Measurements from ENCODE around the gene AUP1.

The AUP1 gene

DNA sequence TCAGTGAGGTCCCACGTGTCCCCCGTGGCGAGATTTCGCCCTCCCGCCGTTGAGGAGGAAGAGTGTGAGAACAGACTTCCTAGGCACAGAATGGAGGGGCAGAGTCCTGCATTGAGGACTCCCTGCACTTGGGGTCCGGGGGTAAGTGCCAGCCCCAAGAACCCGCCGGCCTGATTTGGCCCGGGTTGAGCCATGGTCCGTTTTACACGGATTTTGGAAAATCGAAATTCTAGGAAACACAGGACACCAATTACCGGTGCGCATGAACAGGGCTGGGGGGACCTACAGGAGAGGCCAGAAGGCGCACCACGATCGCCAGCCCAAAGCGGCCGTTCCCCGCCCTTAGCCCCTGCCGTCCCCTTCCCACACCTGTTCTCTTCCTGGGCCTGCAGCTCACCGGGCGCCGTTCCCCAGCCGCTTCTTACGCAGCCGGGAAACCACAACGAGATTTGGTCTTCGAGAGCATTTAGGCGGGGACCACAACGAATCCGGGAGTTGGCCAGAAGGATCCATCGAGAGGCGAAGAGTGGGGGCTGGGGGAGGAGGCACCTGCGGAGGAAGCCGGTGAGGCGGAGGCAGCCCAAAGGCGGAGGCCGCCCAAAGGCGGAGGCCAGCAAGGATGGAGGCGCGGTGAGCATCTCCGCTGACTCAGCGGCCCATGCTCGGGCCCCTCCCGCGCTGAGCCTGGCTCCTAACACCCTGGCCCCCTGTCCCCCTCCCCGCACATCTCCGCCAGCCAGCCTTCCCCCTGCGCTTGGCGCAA is 15.7 kb downstream of the AUP1 start:
- no peak for DNase-seq (ENCODE audit: low spot score)

GRCh38 chr2:74512744-74513604 is 16.5 kb downstream of the AUP1 start:
- no peak for DNase-seq (ENCODE audit: low spot score)

DNA sequence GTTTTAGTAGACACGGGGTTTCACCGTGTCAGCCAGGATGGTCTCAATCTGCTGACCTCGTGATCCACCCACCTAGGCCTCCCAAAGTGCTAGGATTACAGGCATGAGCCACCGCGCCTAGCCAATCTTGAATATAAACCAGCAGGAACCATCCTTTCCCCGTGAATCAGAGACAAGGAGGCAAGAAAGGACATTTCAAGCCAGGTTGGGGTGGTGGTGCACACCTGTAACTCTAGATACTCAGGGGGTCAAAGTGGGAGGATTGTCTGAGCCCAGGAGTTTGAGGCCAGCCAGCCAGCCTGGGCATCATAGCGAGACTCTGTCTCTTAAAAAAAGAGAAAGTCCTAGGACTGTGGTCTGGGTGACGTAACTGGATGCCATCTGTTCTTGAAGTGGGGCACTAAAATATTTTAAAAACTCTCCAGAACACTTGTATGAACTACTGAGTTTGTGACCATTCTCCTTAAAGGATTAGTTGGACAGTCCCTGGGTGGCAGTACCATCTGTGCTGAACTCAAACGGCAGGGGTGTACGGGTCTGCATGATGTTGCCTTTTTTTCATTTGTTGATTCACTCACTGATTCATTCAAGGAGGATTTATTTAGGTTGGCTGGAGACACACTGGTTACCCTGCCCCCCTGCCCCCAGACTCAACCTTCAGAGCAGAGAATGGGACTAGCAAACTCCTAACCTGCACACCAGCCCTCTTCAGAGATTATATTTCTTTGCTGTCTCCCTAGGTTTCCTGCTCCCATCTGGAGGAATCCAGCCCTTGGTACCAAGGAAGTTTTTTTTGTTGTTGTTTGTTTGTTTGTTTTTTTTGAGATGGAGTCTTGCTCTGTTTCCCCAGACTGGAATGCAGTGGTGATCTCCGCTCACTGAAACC is 18.2 kb downstream of the AUP1 start:
- DNase-seq (ENCODE audit: low spot score): no peak

DNA sequence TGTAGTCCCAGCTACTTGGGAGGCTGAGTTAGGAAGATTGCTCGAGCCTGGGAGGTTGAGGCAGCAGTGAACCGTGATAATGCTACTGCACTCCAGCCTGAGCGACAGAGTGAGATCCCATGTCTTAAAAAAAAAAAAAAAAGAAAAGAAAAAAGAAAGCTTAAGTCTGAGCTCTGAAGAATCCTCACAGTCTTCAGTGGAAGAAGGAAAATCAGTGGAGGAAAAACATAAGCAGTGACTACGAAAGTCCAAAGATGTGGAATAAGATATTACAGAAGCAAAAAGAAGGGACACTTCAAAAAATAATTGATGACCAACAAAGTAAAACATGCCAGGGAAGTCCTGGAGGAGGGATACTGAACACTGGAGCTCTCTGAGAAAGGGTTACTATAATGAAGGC is 19.2 kb downstream of the AUP1 start:
- no peak for DNase-seq (ENCODE audit: low spot score)

DNA sequence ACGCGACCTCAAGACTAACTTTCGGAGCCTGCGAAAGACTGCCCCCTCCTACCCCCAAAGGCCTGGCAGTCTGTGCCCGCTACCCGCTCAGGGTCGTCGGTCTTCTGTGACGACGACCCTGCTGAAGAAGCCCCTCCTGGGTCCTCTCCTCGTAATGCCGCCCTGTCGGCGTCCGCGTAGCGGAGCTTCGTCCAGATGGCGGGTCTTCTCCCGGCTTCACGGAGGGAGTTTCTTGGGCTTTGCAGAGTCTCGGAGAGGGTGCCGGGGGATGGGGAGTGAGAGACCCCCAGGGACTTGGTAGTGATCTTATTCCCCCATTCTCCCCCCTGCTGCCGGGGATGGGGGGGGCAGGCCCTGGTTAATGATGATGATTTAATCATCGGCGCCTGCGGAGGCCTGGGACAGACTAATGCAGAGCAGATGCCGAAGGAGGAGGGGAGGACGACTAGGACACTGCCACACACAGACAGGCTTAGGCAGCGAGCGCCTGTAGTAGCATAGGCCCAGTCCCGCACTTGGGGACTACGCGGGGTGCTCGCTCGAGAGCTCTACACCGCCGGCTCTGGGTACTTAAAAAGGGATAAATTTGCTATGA is 21.5 kb downstream of the AUP1 start:
- peak; percentile 79 for DNase-seq (ENCODE audit: low spot score)

- peak; percentile 98 for DNase-seq (ENCODE audit: low spot score)
These were observed 22.2 kb downstream of the AUP1 start, which contains the start of gene PCGF1 for GRCh38 chr2:74507145-74507925. Gene PCGF1, minus strand, starts transcription at chr2:74507695. Its CDS starts 27 bp downstream, at chr2:74507668.

DNA sequence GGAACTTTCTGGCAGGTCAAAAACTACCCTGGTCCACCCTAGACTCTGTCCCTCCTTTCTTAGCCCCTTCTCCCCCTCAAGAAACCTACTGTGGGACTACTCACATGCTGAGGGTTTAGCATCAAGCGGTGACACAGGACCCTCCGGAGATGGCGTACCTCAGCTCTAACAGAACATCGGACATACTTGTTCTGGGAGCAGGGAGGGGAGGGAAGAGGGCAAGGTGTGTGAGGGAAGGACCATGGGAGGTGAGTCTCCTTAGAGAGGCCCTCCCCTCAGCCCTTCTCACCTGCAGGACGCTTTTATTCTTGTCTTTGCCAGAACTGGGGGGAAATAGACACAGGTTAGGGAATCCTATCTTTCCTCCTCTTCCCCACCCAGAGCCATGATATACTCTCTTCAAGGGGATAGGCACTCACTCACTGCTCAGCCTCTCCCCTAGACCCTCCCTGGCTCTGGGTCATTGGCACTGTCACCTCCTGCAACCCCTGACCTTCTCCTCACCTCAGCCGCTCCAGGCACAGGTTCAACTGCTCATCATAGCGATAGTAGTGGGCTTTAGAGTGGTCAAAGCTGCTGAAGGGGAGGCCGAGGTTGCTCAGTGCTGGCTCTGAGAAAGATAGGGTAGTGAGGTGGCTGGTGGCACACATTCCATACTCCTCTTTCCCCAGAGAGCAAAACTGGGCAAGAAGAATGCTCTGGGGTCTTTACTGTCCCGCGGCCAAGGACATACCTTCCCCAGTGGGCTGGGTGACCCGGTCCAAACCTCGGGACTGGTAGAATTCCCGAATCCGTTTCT is 23.9 kb downstream of the AUP1 start:
- DNase-seq (ENCODE audit: low spot score): no peak

DNA sequence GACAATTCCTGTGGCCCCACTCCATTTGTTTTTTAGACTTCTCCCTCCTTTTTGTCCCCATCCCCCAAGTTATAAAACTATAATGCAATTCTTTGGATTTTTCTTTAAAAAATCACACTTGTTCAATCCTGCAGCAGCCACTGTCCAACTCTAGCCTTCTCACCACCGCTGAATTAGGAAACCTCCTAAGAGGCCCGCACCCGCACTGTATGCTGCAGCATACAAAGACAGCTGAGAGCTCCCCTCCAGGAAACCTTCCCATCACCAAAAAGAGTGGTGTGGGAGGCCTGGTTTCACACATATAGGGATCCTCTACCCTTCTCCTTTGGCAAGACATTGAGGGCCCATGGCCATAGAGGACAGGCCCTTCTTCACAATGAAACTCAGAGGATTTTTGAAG is 24.9 kb downstream of the AUP1 start:
- no peak for DNase-seq (ENCODE audit: low spot score)

- peak; percentile 66 for DNase-seq (ENCODE audit: low spot score)
These were observed 25.7 kb downstream of the AUP1 start for GRCh38 chr2:74503506-74504475.

DNA sequence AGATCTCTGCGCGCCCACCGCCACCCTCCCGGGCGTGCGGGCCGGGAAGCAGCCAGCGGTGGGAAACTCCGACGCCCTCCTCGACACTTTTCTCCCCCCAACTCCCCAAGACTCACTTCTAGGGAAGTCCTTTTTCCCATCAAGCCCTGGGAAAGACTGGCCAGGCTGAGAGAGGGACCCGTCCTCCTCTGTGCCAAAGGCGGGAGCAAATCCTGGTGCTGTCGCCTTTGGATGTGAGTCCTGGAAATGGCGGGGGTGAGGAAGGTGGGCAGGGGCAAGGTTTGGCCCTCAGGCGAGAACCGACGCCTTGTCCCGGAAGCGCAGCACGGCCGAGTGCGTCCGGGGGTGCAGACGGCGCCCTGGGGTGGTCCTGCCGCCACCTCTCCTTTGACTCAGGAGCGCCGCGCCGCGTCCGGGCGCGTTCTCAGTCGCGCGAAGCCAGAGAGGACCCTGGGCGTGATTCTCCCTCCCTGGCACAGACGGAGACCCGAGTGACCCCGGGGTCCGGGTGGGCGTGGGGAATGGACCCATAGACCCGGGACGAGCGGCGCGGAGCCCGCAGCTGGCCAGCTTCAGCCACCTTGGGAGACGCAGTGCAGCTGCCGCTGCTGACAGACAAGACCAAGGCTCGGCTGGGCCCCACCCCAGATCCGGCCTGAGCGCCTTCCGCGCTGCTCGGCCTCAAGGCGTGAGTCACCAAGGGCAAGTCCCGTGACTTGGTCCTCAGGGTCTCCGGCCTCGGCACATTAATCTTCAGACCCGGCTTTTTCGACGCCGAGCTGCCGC is 26.6 kb downstream of the AUP1 start:
- peak; percentile 94 for DNase-seq (ENCODE audit: low spot score)

- peak; percentile 64 for DNase-seq (ENCODE audit: low spot score)
These were observed 27.3 kb downstream of the AUP1 start for GRCh38 chr2:74502147-74502719.

DNA sequence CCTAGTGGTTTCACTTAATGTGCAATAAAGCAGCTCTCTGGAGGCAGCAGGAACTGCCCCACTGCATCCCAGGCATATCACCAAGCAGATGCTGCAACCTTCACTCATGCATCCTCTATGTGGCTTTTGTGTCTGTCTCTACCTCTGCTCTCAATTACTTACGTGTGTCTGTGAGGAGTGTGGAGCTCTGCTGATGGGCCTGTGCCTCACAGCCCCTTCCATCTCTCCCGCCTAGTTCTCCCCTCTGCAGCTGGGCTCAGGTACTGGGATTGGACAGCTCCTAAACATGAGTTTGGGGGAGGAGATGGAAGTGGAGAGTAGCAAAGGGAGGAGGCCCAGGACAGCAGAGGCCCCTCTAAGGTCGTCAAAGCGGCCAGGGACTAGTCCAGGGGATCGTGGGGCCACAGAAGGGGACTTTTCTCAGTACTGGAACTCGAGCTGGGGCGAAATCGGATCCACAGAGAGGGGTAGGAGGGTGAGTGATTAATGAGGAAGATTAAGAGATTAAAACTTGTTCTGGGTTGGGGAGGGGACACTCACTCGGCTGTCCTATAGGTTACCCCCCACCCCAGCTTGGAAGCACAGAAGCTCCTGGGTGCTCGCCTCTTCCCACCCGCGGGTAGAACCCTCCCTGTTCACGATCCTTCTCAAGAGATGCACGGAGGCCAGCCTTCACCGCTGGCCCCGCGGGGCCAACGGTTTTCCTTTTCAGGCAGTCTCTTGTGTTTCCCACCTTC is 28.0 kb downstream of the AUP1 start:
- no peak for DNase-seq (ENCODE audit: low spot score)

DNA sequence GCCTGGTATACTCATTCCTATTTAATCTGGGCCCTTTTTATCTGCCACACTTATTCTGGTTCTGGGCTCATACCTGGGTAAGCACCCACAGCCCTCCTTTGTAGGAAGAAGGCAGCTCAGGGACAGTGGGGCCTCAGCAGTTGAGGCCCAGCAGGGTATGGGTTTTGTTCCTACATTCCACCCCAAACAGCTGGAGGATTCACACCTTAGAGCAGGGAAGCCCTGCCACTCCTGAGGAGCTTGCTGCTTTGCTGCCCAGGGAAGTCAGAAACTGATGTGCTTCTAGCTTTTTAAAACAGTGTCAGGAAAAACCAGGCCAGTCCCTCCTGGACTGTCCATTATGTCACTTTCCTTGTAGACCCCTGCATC is 28.9 kb downstream of the AUP1 start:
- no peak for DNase-seq (ENCODE audit: low spot score)

DNA sequence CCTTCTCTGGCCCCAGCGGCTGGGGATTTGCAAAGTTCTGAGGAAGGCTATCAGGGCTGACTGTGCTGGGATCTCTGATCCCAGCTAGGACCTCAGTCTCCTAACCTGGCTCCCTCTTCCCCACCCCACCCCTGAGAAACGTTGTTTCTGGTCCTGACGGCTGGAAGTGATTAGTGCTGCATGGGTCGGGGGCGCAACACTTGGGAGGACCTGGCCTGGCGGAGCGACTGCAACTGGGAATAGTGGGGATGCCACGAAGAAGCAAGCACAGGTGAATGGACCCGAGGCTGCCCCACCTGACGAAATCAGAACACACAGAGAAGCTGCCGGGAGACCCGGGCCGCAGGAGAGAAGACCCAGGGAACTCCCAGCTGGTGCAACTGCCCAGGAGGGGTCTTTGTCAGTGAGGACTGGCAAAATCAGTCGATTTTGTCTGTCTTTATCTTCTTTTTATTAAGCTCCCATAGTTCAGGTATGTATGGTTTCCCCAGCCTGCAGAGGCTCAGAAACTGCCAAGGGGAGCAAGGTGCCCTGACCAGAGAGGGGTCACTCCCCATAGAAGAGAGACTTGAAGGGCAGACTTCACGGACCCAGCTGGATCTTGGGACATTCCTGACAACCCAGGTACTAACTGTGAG is 29.4 kb downstream of the AUP1 start:
- DNase-seq (ENCODE audit: low spot score): no peak

- no peak for DNase-seq (ENCODE audit: low spot score)
These were observed 30.1 kb downstream of the AUP1 start, which contains the start of gene LBX2 for GRCh38 chr2:74499267-74499939. Gene LBX2, minus strand, starts transcription at chr2:74499603. Its CDS starts 66 bp downstream, at chr2:74499537.

Measured in RKO (cell line).